Neutrophil (primary cell): ENCODE results near the gene GRM8.
"Not testable (repeated sequence)": the region's sequence is repeated elsewhere in the genome, so short reads cannot be mapped to it uniquely, and the experiment has no call there.

Experiments used
- H3K27ac ChIP-seq: fragments of 200-600 bp; sonication (generic); 2 replicates; pipeline ENCODE4 v1.5.1; 2016; ENCODE audit warnings: mild to moderate bottlenecking, moderate library complexity
- H3K27me3 ChIP-seq: fragments of 200-600 bp; sonication (generic); 2 replicates; pipeline ENCODE4 v1.6.0; 2016; ENCODE audit warnings: mild to moderate bottlenecking
- H3K36me3 ChIP-seq: fragments of 200-600 bp; sonication (generic); 2 replicates; pipeline ENCODE4 v1.5.1; 2017
- H3K4me1 ChIP-seq, 2 experiments: fragments of 200-600 bp in 1 of 2; sonication (generic) in 1 of 2; 1 replicate in 1 of 2; 2 replicates in 1 of 2; pipeline versions ENCODE4 v1.5.1 to v1.6.1; 2013 to 2016; ENCODE audit warnings: low read depth in 1 of 2, low read length in 1 of 2, mild to moderate bottlenecking in 1 of 2, moderate library complexity in 1 of 2; ENCODE audit not compliant: control insufficient read depth in 1 of 2, insufficient read depth in 1 of 2
- H3K4me3 ChIP-seq, 2 experiments: fragments of 200-600 bp in 1 of 2; sonication (generic) in 1 of 2; 1 replicate in 1 of 2; 2 replicates in 1 of 2; pipeline ENCODE4 v1.5.1; 2013 to 2016; ENCODE audit warnings: low read depth in 1 of 2, low read length in 1 of 2, mild to moderate bottlenecking in 1 of 2, moderate library complexity in 1 of 2
- H3K9me3 ChIP-seq: fragments of 200-600 bp; sonication (generic); 2 replicates; pipeline ENCODE4 v1.5.1; 2016
- TF ChIP-seq, protein P1 (sequence below): fragments of 200-600 bp; sonication (generic); IDR thresholded peaks from 2 replicates; pipeline ENCODE4 v1.5.1; 2016; ENCODE audit warnings: antibody characterized with exemption

Gene GRM8

GRCh38 chr7:126924477-126924876, 328.3 kb downstream of the GRM8 start:
- H3K27ac ChIP-seq = no peak overlapping the region

GRCh38 chr7:126911627-126912026, 341.1 kb downstream of the GRM8 start:
- H3K4me3 ChIP-seq, H3K36me3 ChIP-seq, H3K27me3 ChIP-seq, H3K9me3 ChIP-seq, H3K27ac ChIP-seq, H3K4me1 ChIP-seq: not testable (repeated sequence)

More at GRCh38 chr7:126924477-126924876, 328.3 kb downstream of the GRM8 start:
- TF ChIP-seq, protein P1, sequence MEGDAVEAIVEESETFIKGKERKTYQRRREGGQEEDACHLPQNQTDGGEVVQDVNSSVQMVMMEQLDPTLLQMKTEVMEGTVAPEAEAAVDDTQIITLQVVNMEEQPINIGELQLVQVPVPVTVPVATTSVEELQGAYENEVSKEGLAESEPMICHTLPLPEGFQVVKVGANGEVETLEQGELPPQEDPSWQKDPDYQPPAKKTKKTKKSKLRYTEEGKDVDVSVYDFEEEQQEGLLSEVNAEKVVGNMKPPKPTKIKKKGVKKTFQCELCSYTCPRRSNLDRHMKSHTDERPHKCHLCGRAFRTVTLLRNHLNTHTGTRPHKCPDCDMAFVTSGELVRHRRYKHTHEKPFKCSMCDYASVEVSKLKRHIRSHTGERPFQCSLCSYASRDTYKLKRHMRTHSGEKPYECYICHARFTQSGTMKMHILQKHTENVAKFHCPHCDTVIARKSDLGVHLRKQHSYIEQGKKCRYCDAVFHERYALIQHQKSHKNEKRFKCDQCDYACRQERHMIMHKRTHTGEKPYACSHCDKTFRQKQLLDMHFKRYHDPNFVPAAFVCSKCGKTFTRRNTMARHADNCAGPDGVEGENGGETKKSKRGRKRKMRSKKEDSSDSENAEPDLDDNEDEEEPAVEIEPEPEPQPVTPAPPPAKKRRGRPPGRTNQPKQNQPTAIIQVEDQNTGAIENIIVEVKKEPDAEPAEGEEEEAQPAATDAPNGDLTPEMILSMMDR = no peak
- no peak overlapping the region for H3K4me3 ChIP-seq
- H3K4me1 ChIP-seq = no peaks in the 10 kb centered on the region
- no peaks in the 10 kb centered on the region for H3K9me3 ChIP-seq
- H3K36me3 ChIP-seq = no peaks in the 10 kb centered on the region
- no peaks in the 10 kb centered on the region for H3K27me3 ChIP-seq

DNA sequence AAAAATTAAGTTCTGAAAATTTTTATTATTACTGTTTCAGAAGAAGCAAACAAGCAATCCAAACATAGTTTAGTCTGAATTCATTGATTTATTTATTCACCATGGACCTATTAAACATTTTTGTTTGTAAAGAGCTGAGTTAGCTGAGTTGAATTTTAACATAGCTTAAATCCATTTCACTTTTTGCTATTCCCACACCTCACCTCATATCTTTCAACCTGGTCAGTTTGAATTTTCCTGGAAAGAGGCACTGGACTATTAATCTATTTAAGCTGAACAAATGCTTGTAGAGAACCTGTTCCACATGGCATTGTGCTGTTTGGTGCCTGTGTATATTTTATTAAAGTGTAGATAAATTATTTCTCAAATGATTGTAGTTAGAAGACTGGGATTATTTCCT, 344.2 kb downstream of the GRM8 start:
- not testable (repeated sequence) for H3K36me3 ChIP-seq, H3K4me1 ChIP-seq, H3K4me3 ChIP-seq, H3K27ac ChIP-seq, H3K27me3 ChIP-seq, H3K9me3 ChIP-seq

GRCh38 chr7:126907657-126908056, 345.1 kb downstream of the GRM8 start:
- H3K4me1 ChIP-seq, H3K27me3 ChIP-seq, H3K9me3 ChIP-seq, H3K27ac ChIP-seq, H3K36me3 ChIP-seq, H3K4me3 ChIP-seq: not testable (repeated sequence)

GRCh38 chr7:126905255-126905654, 347.5 kb downstream of the GRM8 start:
- H3K4me3 ChIP-seq, H3K27ac ChIP-seq, H3K9me3 ChIP-seq, H3K4me1 ChIP-seq, H3K27me3 ChIP-seq, H3K36me3 ChIP-seq: not testable (repeated sequence)

DNA sequence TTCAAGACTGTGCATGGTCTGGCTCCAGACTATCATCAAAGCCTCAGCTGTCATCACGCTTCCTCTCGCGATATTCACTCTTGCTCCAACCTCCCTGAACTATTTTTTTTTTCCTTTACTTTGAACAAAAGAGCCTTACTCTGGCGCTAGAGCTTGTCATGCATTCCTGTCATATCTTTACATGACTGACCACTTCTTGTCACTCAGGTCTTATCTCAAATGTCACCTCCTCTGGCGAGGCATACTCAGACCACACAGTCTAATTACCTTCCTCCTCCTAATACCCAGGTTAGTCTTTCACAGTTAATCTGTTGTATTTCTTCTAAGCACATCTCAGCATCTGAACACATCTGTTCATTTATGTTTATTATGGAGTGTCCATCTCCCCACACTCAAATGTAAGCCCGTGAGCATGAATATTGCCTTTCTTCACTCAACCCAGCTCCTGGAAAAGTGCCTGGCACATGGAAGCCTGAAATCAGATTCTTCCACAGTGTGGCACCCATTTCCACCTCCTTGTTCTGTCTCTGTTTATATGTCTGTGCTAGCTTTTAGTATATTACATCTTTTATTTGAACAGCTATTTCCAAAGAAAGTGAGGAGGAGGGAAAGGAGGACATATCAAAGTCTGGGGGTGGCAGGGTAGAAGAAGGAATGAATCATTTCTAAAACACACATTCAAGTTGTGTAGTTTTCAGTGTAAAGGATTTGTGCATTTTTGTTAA, 351.5 kb downstream of the GRM8 start:
- H3K9me3 ChIP-seq, H3K36me3 ChIP-seq, H3K27me3 ChIP-seq: not testable (repeated sequence)

DNA sequence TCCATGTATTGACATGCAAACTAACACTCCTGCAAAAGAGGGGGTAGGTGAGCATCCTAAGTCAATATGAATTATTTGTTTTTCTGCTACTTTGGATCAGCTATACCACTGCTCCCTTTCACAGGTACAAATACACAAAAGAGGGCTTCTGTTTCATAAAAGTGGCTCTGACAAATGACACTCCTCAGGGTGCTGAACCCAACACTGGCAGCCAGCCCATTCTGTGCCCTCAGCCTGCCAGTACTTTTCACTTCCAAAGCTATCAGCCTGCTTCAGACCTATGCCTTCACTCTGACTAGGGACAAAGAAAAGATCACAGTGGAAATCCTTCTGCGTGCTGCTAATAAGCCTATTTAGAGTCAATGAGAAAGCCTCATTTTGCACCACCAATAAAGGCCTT, 364.8 kb downstream of the GRM8 start:
- H3K36me3 ChIP-seq, H3K4me1 ChIP-seq, H3K4me3 ChIP-seq, H3K27ac ChIP-seq, H3K9me3 ChIP-seq, H3K27me3 ChIP-seq: not testable (repeated sequence)

More for the DNA sequence above, 351.5 kb downstream of the GRM8 start:
- H3K27ac ChIP-seq, H3K4me1 ChIP-seq, H3K4me3 ChIP-seq: not testable (repeated sequence)

DNA sequence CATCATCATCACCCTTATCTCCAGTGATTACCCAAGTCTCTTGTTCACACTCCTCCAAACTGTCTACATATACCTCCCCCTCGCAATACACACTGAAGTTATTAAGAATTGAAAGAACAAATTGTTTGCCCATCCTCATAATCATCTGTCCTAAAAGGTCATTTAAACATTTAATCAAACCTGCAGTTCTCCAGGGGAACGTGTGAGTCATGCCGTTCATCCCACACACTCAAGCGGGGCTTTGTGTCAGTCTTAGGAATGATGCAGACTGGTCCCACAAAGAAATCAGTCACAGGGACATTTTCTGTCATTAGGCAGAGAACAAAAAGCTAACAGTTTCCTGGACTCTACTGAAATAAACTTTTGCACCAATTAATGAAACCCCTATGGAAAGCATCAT, 365.2 kb downstream of the GRM8 start:
- not testable (repeated sequence) for H3K27me3 ChIP-seq, H3K9me3 ChIP-seq, H3K36me3 ChIP-seq, H3K4me3 ChIP-seq, H3K4me1 ChIP-seq, H3K27ac ChIP-seq

GRCh38 chr7:126882730-126883129, 370.0 kb downstream of the GRM8 start:
- H3K4me1 ChIP-seq, H3K4me3 ChIP-seq, H3K36me3 ChIP-seq, H3K27ac ChIP-seq, H3K9me3 ChIP-seq, H3K27me3 ChIP-seq: not testable (repeated sequence)

GRCh38 chr7:126881908-126882307, 370.8 kb downstream of the GRM8 start:
- not testable (repeated sequence) for H3K9me3 ChIP-seq, H3K36me3 ChIP-seq, H3K27ac ChIP-seq, H3K4me1 ChIP-seq, H3K4me3 ChIP-seq, H3K27me3 ChIP-seq
